PC-9 (cell line): ENCODE measurements around the gene GRAMD2B. TPM values are rescaled to one million over a fixed set of nuclear protein-coding genes. Genes with fewer than 3 reads are reported as not detected.

Source experiments
- BruUV-seq: library from RNA; stranded (reverse); fragments of 400-500 nt; replicated peaks from 2 replicates; lab custom pipeline; 2021; lab: Mats Ljungman, UMichigan
- CTCF ChIA-PET: fragments of 300-600 bp; sonication (Branson Sonifier 250); formaldehyde crosslinking; loops from one replicate; lab custom pipeline; 2022; ENCODE audit warnings: antibody characterized with exemption; lab: Charles Lee
- POLR2A ChIA-PET: fragments of 300-600 bp; sonication (Branson Sonifier 250); formaldehyde crosslinking; loops from one replicate; lab custom pipeline; 2022; ENCODE audit warnings: antibody characterized with exemption; ENCODE audit not compliant: unreplicated experiment; lab: Charles Lee
- DNase-seq, 2 experiments: peaks; one replicate each; pipeline versions ENCODE4 v3.0.0 to v3.0.0-alpha.2; 2015 to 2022; ENCODE audit warnings: mixed read lengths in 1 of 2
- H2AFZ ChIP-seq: fragments of 200-600 bp; sonication (generic); 2 replicates; pipeline ENCODE4 v1.8.1; 2017; ENCODE audit warnings: antibody characterized with exemption
- H3F3A ChIP-seq: fragments of 200-600 bp; sonication (generic); 2 replicates; pipeline ENCODE4 v1.8.1; 2017; ENCODE audit warnings: antibody characterized with exemption, mild to moderate bottlenecking, low read depth; ENCODE audit not compliant: insufficient read depth
- H3K27ac ChIP-seq: fragments of 200-600 bp; sonication (generic); 2 replicates; pipeline ENCODE4 v1.6.1; 2016; ENCODE audit warnings: mixed run types
- H3K27me3 ChIP-seq: fragments of 200-600 bp; sonication (generic); 2 replicates; pipeline ENCODE4 v1.6.1; 2016; ENCODE audit warnings: low read depth, mixed run types; ENCODE audit not compliant: insufficient read depth
- H3K36me3 ChIP-seq: fragments of 200-600 bp; sonication (generic); 2 replicates; pipeline ENCODE4 v1.6.1; 2016; ENCODE audit warnings: low read depth, mixed run types
- H3K4me1 ChIP-seq: fragments of 200-600 bp; sonication (generic); replicated peaks from 2 replicates; pipeline ENCODE4 v1.6.1; 2016; ENCODE audit warnings: mixed run types; ENCODE audit not compliant: insufficient read depth
- H3K4me2 ChIP-seq: fragments of 200-600 bp; sonication (generic); 2 replicates; pipeline ENCODE4 v1.6.1; 2017; ENCODE audit warnings: mixed run types
- H3K4me3 ChIP-seq: fragments of 200-600 bp; sonication (generic); 2 replicates; pipeline ENCODE4 v1.6.1; 2016; ENCODE audit warnings: mixed run types
- H3K79me2 ChIP-seq: fragments of 200-600 bp; sonication (generic); 2 replicates; pipeline ENCODE4 v1.6.1; 2017; ENCODE audit warnings: low read depth, mixed run types
- H3K9me2 ChIP-seq: fragments of 200-600 bp; sonication (generic); 2 replicates; pipeline ENCODE4 v1.8.1; 2017; ENCODE audit warnings: mild to moderate bottlenecking; ENCODE audit not compliant: insufficient read depth
- H3K9me3 ChIP-seq: fragments of 200-600 bp; sonication (generic); 2 replicates; pipeline ENCODE4 v1.8.1; 2016; ENCODE audit warnings: low read depth; ENCODE audit not compliant: insufficient read depth
- H4K20me1 ChIP-seq: fragments of 200-600 bp; sonication (generic); 2 replicates; pipeline ENCODE4 v1.8.1; 2017; ENCODE audit not compliant: insufficient read depth
- EZH2 ChIP-seq: fragments of 200-600 bp; sonication (generic); IDR thresholded peaks from 2 replicates; pipeline ENCODE4 v1.8.0; 2017; ENCODE audit warnings: antibody characterized with exemption, low read depth
- intact Hi-C: fragments of 100-400 bp; cut with micrococcal nuclease; formaldehyde crosslinking; loops from one replicate; pipeline ENCODE4 v1.10.0; 2022; ENCODE audit not compliant: unreplicated experiment
- total RNA-seq: library from RNA; stranded (reverse); gene quantifications from 2 replicates; pipeline ENCODE4 v1.2.3, GENCODE V29; 2021
- TF ChIP-seq, protein P1 (sequence below): fragments of 200-600 bp; sonication (generic); conservative IDR thresholded peaks from 2 replicates; pipeline ENCODE4 v1.6.1; 2017; ENCODE audit warnings: mixed run types, antibody characterized with exemption, mild to moderate bottlenecking, moderate library complexity

GRAMD2B gene
- total RNA-seq, 1 experiment from 2014 or later: 10.0 TPM

DNA sequence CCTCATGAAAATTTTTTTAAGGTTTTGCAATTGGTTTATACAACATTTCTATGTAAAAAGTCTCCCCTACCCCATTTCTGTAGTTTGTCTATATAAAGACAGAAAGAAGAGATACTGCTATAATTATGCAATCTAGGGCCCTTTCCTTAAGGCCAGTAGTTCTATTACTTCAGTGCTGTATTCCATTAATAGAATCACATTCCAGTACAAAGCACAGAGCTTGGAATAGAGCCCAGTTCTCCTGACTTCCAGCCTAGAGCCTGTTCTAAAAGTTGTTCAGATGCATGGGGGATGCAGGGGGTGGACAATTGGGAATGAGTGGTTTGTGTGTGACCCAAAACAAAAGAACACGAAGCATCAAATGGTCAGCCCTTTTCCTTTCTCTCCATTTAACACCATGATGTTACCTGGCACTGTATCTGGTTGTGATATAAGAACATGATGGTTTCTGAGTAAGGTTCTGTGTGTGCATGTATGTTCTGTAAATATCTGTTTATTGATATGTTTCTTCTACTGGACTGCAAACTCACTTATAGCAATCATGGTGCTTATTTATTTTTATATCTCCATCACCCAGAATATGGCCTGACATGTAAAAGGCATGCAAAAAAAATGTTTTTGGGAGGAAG is 8.2 kb upstream of the GRAMD2B start:
- CTCF ChIA-PET: no interaction called here
- Histone ChIP-seq H3F3A (no peaks in the 10 kb centered on the region), H3K27ac (no peak overlapping the region), H3K27me3 (no peaks in the 10 kb centered on the region), H2AFZ (no peak overlapping the region), H3K9me3 (peaks cover 6% of the 10 kb centered on the region; the same call in 1 of the 2 replicates), H3K79me2 (no peaks in the 10 kb centered on the region), H3K36me3 (no peaks in the 10 kb centered on the region), H3K9me2 (no peaks in the 10 kb centered on the region), H3K4me2 (no peak overlapping the region), H3K4me1 (no peaks in the 10 kb centered on the region), H3K4me3 (no peak overlapping the region), H4K20me1 (no peaks in the 10 kb centered on the region)
- TF ChIP-seq, protein P1, sequence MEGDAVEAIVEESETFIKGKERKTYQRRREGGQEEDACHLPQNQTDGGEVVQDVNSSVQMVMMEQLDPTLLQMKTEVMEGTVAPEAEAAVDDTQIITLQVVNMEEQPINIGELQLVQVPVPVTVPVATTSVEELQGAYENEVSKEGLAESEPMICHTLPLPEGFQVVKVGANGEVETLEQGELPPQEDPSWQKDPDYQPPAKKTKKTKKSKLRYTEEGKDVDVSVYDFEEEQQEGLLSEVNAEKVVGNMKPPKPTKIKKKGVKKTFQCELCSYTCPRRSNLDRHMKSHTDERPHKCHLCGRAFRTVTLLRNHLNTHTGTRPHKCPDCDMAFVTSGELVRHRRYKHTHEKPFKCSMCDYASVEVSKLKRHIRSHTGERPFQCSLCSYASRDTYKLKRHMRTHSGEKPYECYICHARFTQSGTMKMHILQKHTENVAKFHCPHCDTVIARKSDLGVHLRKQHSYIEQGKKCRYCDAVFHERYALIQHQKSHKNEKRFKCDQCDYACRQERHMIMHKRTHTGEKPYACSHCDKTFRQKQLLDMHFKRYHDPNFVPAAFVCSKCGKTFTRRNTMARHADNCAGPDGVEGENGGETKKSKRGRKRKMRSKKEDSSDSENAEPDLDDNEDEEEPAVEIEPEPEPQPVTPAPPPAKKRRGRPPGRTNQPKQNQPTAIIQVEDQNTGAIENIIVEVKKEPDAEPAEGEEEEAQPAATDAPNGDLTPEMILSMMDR: no peak
- TF ChIP-seq EZH2: no peak
- BruUV-seq: no TSS peak
- intact Hi-C loops: no loop called here
- POLR2A ChIA-PET: no interaction called here
- DNase-seq: no peak

DNA sequence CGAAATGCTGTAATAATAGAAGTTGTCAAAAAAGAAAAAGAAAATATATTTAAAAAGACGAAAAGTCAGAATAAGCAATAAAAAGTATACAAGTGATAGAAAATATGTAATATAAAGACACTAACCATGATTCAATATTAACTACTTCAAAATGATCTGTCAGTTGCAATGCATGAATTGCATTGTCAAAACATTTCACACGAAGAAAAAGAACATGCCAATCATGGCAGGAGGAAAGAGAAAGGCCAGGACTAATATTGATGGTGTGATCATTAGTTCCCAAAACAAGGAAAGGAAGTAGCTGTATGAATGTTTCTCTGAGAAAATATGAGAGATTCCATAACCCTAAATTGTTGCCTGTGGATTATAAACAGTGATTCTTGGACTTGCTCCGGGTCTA is 7.4 kb upstream of the GRAMD2B start:
- no peak overlapping the region for H3K4me3 ChIP-seq
- no peak for TF ChIP-seq EZH2
- TF ChIP-seq, protein P1: no peak
- intact Hi-C loops: no loop called here
- no peaks in the 10 kb centered on the region for H3K9me2 ChIP-seq
- POLR2A ChIA-PET: no interaction called here
- CTCF ChIA-PET: no interaction called here
- H4K20me1 ChIP-seq: no peaks in the 10 kb centered on the region
- no peaks in the 10 kb centered on the region for H3K27me3 ChIP-seq
- BruUV-seq: no TSS peak
- no peaks in the 10 kb centered on the region for H3K79me2 ChIP-seq
- no peaks in the 10 kb centered on the region for H3K4me1 ChIP-seq
- H2AFZ ChIP-seq: no peak overlapping the region
- H3K4me2 ChIP-seq: no peak overlapping the region
- no peaks in the 10 kb centered on the region for H3K36me3 ChIP-seq
- H3K9me3 ChIP-seq: peaks cover 6% of the 10 kb centered on the region; the same call in 1 of the 2 replicates
- no peaks in the 10 kb centered on the region for H3F3A ChIP-seq
- no peak for DNase-seq
- H3K27ac ChIP-seq: no peak overlapping the region

DNA sequence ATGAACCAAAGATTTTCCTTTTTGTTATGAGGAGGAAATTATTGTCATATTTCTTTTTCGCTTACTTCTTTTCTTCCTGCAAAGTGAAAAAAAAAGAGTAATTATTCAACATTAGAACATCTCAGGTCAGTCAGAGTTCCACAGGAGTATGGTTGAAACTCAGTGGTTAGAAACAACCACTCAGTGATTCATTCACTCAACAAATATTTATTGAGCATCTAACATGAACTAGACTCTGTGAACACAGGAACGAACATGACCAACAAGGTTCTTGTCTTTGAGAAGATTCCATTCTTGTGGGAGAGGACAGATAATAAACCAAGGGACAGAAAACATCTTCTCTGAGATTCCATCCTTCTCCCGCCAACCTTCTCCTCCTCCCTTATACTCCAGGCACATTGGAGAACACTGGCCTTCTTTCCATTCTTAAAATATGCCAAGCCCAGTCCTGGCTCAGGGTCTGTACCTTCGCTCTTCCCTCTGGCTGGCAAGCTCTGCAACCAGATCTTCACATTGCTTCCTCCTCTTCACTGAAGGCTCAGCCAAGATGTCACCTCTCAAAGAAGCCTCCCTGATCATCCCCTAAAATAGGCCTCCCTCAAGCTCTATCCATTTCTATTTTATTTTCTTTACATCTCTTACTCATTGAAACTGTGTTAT is 6.8 kb upstream of the GRAMD2B start:
- Histone ChIP-seq H3K9me3 (peaks cover 6% of the 10 kb centered on the region; the same call in 1 of the 2 replicates), H3K4me2 (no peak overlapping the region), H3K79me2 (no peaks in the 10 kb centered on the region), H2AFZ (no peak overlapping the region), H3K9me2 (no peaks in the 10 kb centered on the region), H3K27me3 (no peaks in the 10 kb centered on the region), H4K20me1 (no peaks in the 10 kb centered on the region), H3K27ac (no peak overlapping the region), H3F3A (no peaks in the 10 kb centered on the region), H3K36me3 (no peaks in the 10 kb centered on the region), H3K4me3 (no peak overlapping the region), H3K4me1 (no peaks in the 10 kb centered on the region)
- BruUV-seq: no TSS peak
- ChIA-PET CTCF (no interaction called here), POLR2A (no interaction called here)
- no peak for TF ChIP-seq EZH2
- TF ChIP-seq, protein P1: no peak
- intact Hi-C loops: no loop called here
- no peak for DNase-seq
